HUES64 (cell line): ENCODE results near the gene GNPTAB.

ENCODE experiments used
- H3K27ac ChIP-seq: 2 replicates; pipeline ENCODE4 v1.7.0; 2013; ENCODE audit warnings: low read depth, low read length, inconsistent platforms
- H3K27me3 ChIP-seq: 2 replicates; pipeline ENCODE4 v1.6.1; 2013; ENCODE audit warnings: mild to moderate bottlenecking, low read length; ENCODE audit not compliant: insufficient read depth
- H3K36me3 ChIP-seq: 2 replicates; pipeline ENCODE4 v1.6.1; 2013; ENCODE audit warnings: mild to moderate bottlenecking, low read length; ENCODE audit not compliant: insufficient read depth
- H3K4me1 ChIP-seq: 2 replicates; pipeline ENCODE4 v1.6.1; 2013; ENCODE audit warnings: mild to moderate bottlenecking, low read length, moderate library complexity; ENCODE audit not compliant: insufficient read depth
- H3K4me3 ChIP-seq: 2 replicates; pipeline ENCODE4 v1.5.1; 2013; ENCODE audit warnings: mild to moderate bottlenecking, low read length, moderate library complexity
- H3K9ac ChIP-seq: 2 replicates; pipeline ENCODE4 v1.6.1; 2013; ENCODE audit warnings: mild to moderate bottlenecking, low read depth, low read length
- H3K9me3 ChIP-seq: 2 replicates; pipeline ENCODE4 v1.6.1; 2013; ENCODE audit warnings: low read depth, low read length; ENCODE audit not compliant: insufficient read depth
- WGBS: fragments of 150-250, 120-280 bp; methylation state at CpG from one replicate; pipeline ENCODE4 v1.1.7; 2013; ENCODE audit warnings: missing lambda C conversion rate; 5-methylcytosine and 5-hydroxymethylcytosine counted together

Gene GNPTAB

GRCh38 chr12:101799774-101800173 lies 31.0 kb downstream of the GNPTAB start:
- Histone ChIP-seq H3K27me3 (no peaks in the 10 kb centered on the region), H3K4me3 (no peak overlapping the region), H3K4me1 (no peaks in the 10 kb centered on the region), H3K9me3 (no peaks in the 10 kb centered on the region), H3K36me3 (peaks cover 10% of the 10 kb centered on the region), H3K9ac (no peak overlapping the region), H3K27ac (no peak overlapping the region)
- 100% methylated on average over 2 of the region's 3 CpGs for WGBS

GRCh38 chr12:101795786-101796185 lies 35.0 kb downstream of the GNPTAB start:
- 92% methylated on average over 4 of the region's 4 CpGs for WGBS
- Histone ChIP-seq H3K9ac (no peak overlapping the region), H3K4me3 (no peak overlapping the region), H3K27ac (no peak overlapping the region), H3K4me1 (no peaks in the 10 kb centered on the region), H3K27me3 (no peaks in the 10 kb centered on the region), H3K36me3 (peaks cover 21% of the 10 kb centered on the region), H3K9me3 (no peaks in the 10 kb centered on the region)

GRCh38 chr12:101795013-101795412 lies 35.7 kb downstream of the GNPTAB start:
- Histone ChIP-seq H3K36me3 (peaks cover 26% of the 10 kb centered on the region), H3K9ac (no peak overlapping the region), H3K4me3 (no peak overlapping the region), H3K27ac (no peak overlapping the region), H3K27me3 (no peaks in the 10 kb centered on the region), H3K4me1 (no peaks in the 10 kb centered on the region), H3K9me3 (no peaks in the 10 kb centered on the region)
- WGBS, result 89% methylated on average over 1 of the region's 1 CpG

- no peaks in the 10 kb centered on the region for H3K9me3 ChIP-seq
- H3K27ac ChIP-seq, result no peak overlapping the region
- H3K36me3 ChIP-seq, result peaks cover 30% of the 10 kb centered on the region
- no peaks in the 10 kb centered on the region for H3K27me3 ChIP-seq
- WGBS, result 90% methylated on average over 2 of the region's 2 CpGs
- no peak overlapping the region for H3K4me3 ChIP-seq
- H3K9ac ChIP-seq, result no peak overlapping the region
- H3K4me1 ChIP-seq, result no peaks in the 10 kb centered on the region
Measured at GRCh38 chr12:101794574-101794973, 36.2 kb downstream of the GNPTAB start.

- Histone ChIP-seq H3K36me3 (peaks cover 41% of the 10 kb centered on the region), H3K4me3 (no peak overlapping the region), H3K9me3 (no peaks in the 10 kb centered on the region), H3K9ac (no peak overlapping the region), H3K27ac (no peak overlapping the region), H3K4me1 (no peaks in the 10 kb centered on the region), H3K27me3 (no peaks in the 10 kb centered on the region)
- WGBS, result 86% methylated on average over 1 of the region's 1 CpG
Measured at GRCh38 chr12:101793401-101793800, 37.4 kb downstream of the GNPTAB start.

GRCh38 chr12:101792046-101792931 lies 38.5 kb downstream of the GNPTAB start:
- H3K9me3 ChIP-seq, result no peaks in the 10 kb centered on the region
- no peak overlapping the region for H3K27ac ChIP-seq
- WGBS, result 86% methylated on average over 6 of the region's 6 CpGs
- peaks cover 48% of the 10 kb centered on the region for H3K36me3 ChIP-seq
- H3K27me3 ChIP-seq, result no peaks in the 10 kb centered on the region
- no peak overlapping the region for H3K4me3 ChIP-seq
- no peak overlapping the region for H3K9ac ChIP-seq
- H3K4me1 ChIP-seq, result no peaks in the 10 kb centered on the region

GRCh38 chr12:101789171-101789570 lies 41.6 kb downstream of the GNPTAB start:
- H3K36me3 ChIP-seq, result peaks cover 56% of the 10 kb centered on the region
- no peak overlapping the region for H3K27ac ChIP-seq
- H3K27me3 ChIP-seq, result no peaks in the 10 kb centered on the region
- H3K4me3 ChIP-seq, result no peak overlapping the region
- whole genome bisulfite sequencing, result 91% methylated on average over 4 of the region's 4 CpGs
- no peaks in the 10 kb centered on the region for H3K4me1 ChIP-seq
- no peaks in the 10 kb centered on the region for H3K9me3 ChIP-seq
- no peak overlapping the region for H3K9ac ChIP-seq

GRCh38 chr12:101785671-101786070 lies 45.1 kb downstream of the GNPTAB start:
- Histone ChIP-seq H3K9ac (no peak overlapping the region), H3K9me3 (no peaks in the 10 kb centered on the region), H3K4me1 (no peaks in the 10 kb centered on the region), H3K36me3 (peaks cover 56% of the 10 kb centered on the region), H3K27me3 (no peaks in the 10 kb centered on the region), H3K4me3 (no peak overlapping the region), H3K27ac (no peak overlapping the region)
- whole genome bisulfite sequencing, result 100% methylated on average over 1 of the region's 1 CpG

GRCh38 chr12:101784376-101784775 lies 46.4 kb downstream of the GNPTAB start:
- 93% methylated on average over 1 of the region's 1 CpG for whole genome bisulfite sequencing
- Histone ChIP-seq H3K9me3 (no peaks in the 10 kb centered on the region), H3K4me1 (no peaks in the 10 kb centered on the region), H3K27me3 (no peaks in the 10 kb centered on the region), H3K9ac (no peak overlapping the region), H3K4me3 (no peak overlapping the region), H3K36me3 (peaks cover 57% of the 10 kb centered on the region), H3K27ac (no peak overlapping the region)

- no peaks in the 10 kb centered on the region for H3K4me1 ChIP-seq
- H3K9ac ChIP-seq, result no peak overlapping the region
- no peaks in the 10 kb centered on the region for H3K9me3 ChIP-seq
- H3K4me3 ChIP-seq, result no peak overlapping the region
- peaks cover 56% of the 10 kb centered on the region for H3K36me3 ChIP-seq
- no peaks in the 10 kb centered on the region for H3K27me3 ChIP-seq
- H3K27ac ChIP-seq, result no peak overlapping the region
- 100% methylated on average over 1 of the region's 2 CpGs for WGBS
Measured at GRCh38 chr12:101783838-101784237, 46.9 kb downstream of the GNPTAB start.

- no peak overlapping the region for H3K9ac ChIP-seq
Measured at GRCh38 chr12:101783150-101783549, 47.6 kb downstream of the GNPTAB start.

More at GRCh38 chr12:101783150-101783549, 47.6 kb downstream of the GNPTAB start:
- H3K36me3 ChIP-seq, result peaks cover 52% of the 10 kb centered on the region
- H3K27me3 ChIP-seq, result no peaks in the 10 kb centered on the region
- no peaks in the 10 kb centered on the region for H3K4me1 ChIP-seq
- H3K27ac ChIP-seq, result no peak overlapping the region
- no peaks in the 10 kb centered on the region for H3K9me3 ChIP-seq
- no peak overlapping the region for H3K4me3 ChIP-seq
- 94% methylated on average over 2 of the region's 2 CpGs for WGBS
